GM23338 (cell line): ENCODE results near the gene CCDC73.

Experiments used
- CREB1 ChIP-seq: fragments of 250-450 bp; sonication (Bioruptor Pico); IDR thresholded peaks from 2 replicates; pipeline ENCODE4 v1.5.0; 2020; ENCODE audit warnings: low read depth, mild to moderate bottlenecking, moderate library complexity
- EZH2 ChIP-seq: fragments of 200-600 bp; sonication (generic); IDR thresholded peaks from one replicate; pipeline ENCODE4 v1.8.0; 2017; ENCODE audit warnings: antibody characterized with exemption, mild to moderate bottlenecking, low read depth; ENCODE audit not compliant: unreplicated experiment
- EZH2phosphoT487 ChIP-seq: fragments of 200-600 bp; sonication (generic); IDR thresholded peaks from one replicate; pipeline ENCODE4 v1.8.1; 2018; ENCODE audit warnings: antibody characterized with exemption; ENCODE audit not compliant: unreplicated experiment
- JUNB ChIP-seq: IDR thresholded peaks from one replicate; pipeline ENCODE4 v1.6.1; 2016; ENCODE audit warnings: antibody characterized with exemption; ENCODE audit not compliant: unreplicated experiment
- NANOG ChIP-seq: IDR thresholded peaks from 2 replicates; pipeline ENCODE4 v1.6.1; 2016; ENCODE audit warnings: antibody characterized with exemption, borderline replicate concordance
- POLR2AphosphoS5 ChIP-seq: IDR thresholded peaks from 2 replicates; pipeline ENCODE4 v1.6.1; 2016; ENCODE audit warnings: antibody characterized with exemption, low read depth
- STAT1 ChIP-seq: IDR thresholded peaks from one replicate; pipeline ENCODE4 v1.6.1; 2016; ENCODE audit warnings: antibody characterized with exemption; ENCODE audit not compliant: unreplicated experiment
- ZNF114 ChIP-seq: fragments of 250-450 bp; sonication (Bioruptor Pico); IDR thresholded peaks from 2 replicates; pipeline ENCODE4 v1.5.0; 2020; ENCODE audit warnings: mild to moderate bottlenecking, moderate library complexity
- ZNF331 ChIP-seq: fragments of 250-450 bp; sonication (Bioruptor Pico); IDR thresholded peaks from 2 replicates; pipeline ENCODE4 v1.5.0; 2020; ENCODE audit warnings: low read depth, mild to moderate bottlenecking, moderate library complexity
- TF ChIP-seq, protein P1 (sequence below), 2 experiments: fragments of 200-600 bp in 1 of 2; sonication (generic) in 1 of 2; conservative IDR thresholded peaks; 2 replicates each; pipeline versions ENCODE4 v1.5.1 to v1.6.1; 2016 to 2017; ENCODE audit warnings: antibody characterized with exemption in 2 of 2, low read depth in 2 of 2, mild to moderate bottlenecking in 2 of 2, moderate library complexity in 1 of 2
- TF ChIP-seq, protein P2 (sequence below): IDR thresholded peaks from one replicate; pipeline ENCODE4 v1.6.1; 2018; ENCODE audit warnings: antibody characterized with exemption; ENCODE audit not compliant: unreplicated experiment
- TF ChIP-seq, protein P3 (sequence below): IDR thresholded peaks from 2 replicates; pipeline ENCODE4 v1.6.1; 2016; ENCODE audit warnings: antibody characterized with exemption

DNA sequence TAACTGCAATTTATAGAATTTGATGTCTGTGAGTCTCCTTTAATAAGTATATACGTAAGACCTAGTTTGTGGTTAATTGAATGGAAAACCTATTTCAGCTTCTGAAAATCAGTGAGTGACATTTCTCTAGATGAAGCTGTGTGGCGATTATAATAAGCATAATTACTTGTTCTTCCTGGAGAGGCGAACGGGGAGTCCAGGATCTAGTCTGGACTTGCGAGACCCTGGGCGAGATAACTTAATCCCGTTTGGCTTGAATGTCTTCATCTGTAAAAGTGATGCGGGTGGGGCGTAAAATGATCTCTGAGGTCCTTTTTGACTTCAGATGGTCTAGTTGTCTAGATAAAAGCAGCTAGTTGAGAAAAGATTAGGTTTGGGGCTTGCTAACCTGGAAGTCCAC, 36.3 kb upstream of the CCDC73 start:
- TF ChIP-seq, protein P1, sequence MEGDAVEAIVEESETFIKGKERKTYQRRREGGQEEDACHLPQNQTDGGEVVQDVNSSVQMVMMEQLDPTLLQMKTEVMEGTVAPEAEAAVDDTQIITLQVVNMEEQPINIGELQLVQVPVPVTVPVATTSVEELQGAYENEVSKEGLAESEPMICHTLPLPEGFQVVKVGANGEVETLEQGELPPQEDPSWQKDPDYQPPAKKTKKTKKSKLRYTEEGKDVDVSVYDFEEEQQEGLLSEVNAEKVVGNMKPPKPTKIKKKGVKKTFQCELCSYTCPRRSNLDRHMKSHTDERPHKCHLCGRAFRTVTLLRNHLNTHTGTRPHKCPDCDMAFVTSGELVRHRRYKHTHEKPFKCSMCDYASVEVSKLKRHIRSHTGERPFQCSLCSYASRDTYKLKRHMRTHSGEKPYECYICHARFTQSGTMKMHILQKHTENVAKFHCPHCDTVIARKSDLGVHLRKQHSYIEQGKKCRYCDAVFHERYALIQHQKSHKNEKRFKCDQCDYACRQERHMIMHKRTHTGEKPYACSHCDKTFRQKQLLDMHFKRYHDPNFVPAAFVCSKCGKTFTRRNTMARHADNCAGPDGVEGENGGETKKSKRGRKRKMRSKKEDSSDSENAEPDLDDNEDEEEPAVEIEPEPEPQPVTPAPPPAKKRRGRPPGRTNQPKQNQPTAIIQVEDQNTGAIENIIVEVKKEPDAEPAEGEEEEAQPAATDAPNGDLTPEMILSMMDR (conservative IDR thresholded peaks at IDR 0.05; ENCODE audit: low read depth in 2 of 2), result no peak
- no peak for TF ChIP-seq ZNF331
- no peak for TF ChIP-seq STAT1
- TF ChIP-seq CREB1 (CRISPR knock-in tag), result no peak
- no peak for TF ChIP-seq EZH2
- TF ChIP-seq POLR2AphosphoS5, result no peak
- TF ChIP-seq EZH2phosphoT487, result no peak
- TF ChIP-seq JUNB, result no peak
- TF ChIP-seq, protein P2, sequence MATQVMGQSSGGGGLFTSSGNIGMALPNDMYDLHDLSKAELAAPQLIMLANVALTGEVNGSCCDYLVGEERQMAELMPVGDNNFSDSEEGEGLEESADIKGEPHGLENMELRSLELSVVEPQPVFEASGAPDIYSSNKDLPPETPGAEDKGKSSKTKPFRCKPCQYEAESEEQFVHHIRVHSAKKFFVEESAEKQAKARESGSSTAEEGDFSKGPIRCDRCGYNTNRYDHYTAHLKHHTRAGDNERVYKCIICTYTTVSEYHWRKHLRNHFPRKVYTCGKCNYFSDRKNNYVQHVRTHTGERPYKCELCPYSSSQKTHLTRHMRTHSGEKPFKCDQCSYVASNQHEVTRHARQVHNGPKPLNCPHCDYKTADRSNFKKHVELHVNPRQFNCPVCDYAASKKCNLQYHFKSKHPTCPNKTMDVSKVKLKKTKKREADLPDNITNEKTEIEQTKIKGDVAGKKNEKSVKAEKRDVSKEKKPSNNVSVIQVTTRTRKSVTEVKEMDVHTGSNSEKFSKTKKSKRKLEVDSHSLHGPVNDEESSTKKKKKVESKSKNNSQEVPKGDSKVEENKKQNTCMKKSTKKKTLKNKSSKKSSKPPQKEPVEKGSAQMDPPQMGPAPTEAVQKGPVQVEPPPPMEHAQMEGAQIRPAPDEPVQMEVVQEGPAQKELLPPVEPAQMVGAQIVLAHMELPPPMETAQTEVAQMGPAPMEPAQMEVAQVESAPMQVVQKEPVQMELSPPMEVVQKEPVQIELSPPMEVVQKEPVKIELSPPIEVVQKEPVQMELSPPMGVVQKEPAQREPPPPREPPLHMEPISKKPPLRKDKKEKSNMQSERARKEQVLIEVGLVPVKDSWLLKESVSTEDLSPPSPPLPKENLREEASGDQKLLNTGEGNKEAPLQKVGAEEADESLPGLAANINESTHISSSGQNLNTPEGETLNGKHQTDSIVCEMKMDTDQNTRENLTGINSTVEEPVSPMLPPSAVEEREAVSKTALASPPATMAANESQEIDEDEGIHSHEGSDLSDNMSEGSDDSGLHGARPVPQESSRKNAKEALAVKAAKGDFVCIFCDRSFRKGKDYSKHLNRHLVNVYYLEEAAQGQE, result no peak
- no peak for TF ChIP-seq ZNF114
- no peak for TF ChIP-seq NANOG
- TF ChIP-seq, protein P3, sequence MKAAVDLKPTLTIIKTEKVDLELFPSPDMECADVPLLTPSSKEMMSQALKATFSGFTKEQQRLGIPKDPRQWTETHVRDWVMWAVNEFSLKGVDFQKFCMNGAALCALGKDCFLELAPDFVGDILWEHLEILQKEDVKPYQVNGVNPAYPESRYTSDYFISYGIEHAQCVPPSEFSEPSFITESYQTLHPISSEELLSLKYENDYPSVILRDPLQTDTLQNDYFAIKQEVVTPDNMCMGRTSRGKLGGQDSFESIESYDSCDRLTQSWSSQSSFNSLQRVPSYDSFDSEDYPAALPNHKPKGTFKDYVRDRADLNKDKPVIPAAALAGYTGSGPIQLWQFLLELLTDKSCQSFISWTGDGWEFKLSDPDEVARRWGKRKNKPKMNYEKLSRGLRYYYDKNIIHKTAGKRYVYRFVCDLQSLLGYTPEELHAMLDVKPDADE, result no peak
